Peyer's patch (tissue), 4 donors: ENCODE data around the gene SERPINA4. TPM values are rescaled to one million over a fixed set of nuclear protein-coding genes. Genes with fewer than 3 reads are reported as not detected.

Experiments
- DNase-seq, 3 donors: peaks; one replicate each; pipeline ENCODE4 v3.0.0-alpha.2; 2017 to 2019
- H3K27ac ChIP-seq, 4 donors: fragments of 200-600 bp; sonication (generic); one replicate each; pipeline ENCODE4 v1.5.1; 2016 to 2019
- H3K27me3 ChIP-seq, 2 donors: fragments of 200-600 bp; sonication (generic); one replicate each; pipeline ENCODE4 v1.5.1; 2019
- H3K36me3 ChIP-seq, 3 donors: fragments of 200-600 bp; sonication (generic); one replicate each; pipeline ENCODE4 v1.5.1; 2016 to 2019
- H3K4me1 ChIP-seq, 4 donors: fragments of 200-600 bp; sonication (generic); one replicate each; pipeline ENCODE4 v1.5.1; 2016 to 2019
- H3K4me3 ChIP-seq, 4 donors: fragments of 200-600 bp; sonication (generic); 1 replicate in 3 of 4; 2 replicates in 1 of 4; pipeline ENCODE4 v1.5.1; 2016 to 2019; ENCODE audit warnings: mild to moderate bottlenecking in 1 of 4
- H3K9me3 ChIP-seq, 4 donors: fragments of 200-600 bp; sonication (generic); one replicate each; pipeline ENCODE4 v1.5.1; 2016 to 2019; ENCODE audit warnings: mild to moderate bottlenecking in 1 of 4
- POLR2A ChIP-seq, 2 donors: fragments of 450-650 bp; IDR thresholded peaks; one replicate each; pipeline ENCODE4 v1.5.1; 2017; ENCODE audit warnings: antibody characterized with exemption in 2 of 2, mild to moderate bottlenecking in 2 of 2, moderate library complexity in 2 of 2
- total RNA-seq, 4 donors: library from RNA; depleted of rRNA; stranded (reverse); fragments of >200 nt; gene quantifications; one replicate each; pipeline ENCODE4 v1.1.0, GENCODE V29; 2016
- TF ChIP-seq, protein P1 (sequence below), 6 experiments: fragments of 450-650 bp in 4 of 6; fragments of 200-600 bp in 2 of 6; sonication (generic) in 1 of 6; IDR thresholded peaks; one replicate each; pipeline ENCODE4 v1.5.1; 2017 to 2019; ENCODE audit warnings: antibody characterized with exemption in 6 of 6, mild to moderate bottlenecking in 3 of 6, moderate library complexity in 1 of 6

The SERPINA4 gene
- total RNA-seq, 4 donors from 2014 or later: not detected

DNA sequence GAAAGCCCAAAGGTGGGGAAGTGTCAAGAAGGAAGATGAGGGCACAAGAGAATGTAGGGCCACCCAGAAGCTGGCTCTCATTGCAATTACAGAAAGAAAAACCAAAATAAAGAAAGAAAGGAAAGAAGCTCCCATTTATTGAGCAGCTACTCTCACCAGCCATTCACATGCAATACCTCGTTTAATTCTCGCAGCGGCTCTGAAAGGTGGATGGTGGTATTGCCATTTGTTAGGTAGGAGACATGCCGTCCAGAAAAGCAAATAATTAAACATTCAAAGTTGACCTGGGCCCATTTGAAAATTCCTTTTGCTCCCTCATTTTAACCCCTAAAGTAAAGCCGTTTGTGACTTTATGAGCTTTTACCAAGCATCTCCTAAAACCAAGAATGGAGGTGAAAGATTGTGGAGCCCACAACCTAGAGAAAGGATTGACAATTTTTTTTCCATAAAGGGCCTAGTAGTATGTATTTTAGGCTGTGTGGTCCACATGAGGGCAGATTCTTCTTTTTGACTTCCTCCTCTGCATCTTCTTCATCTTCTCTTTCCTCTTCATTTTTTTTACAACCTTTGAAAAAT is 56.2 kb downstream of the SERPINA4 start:
- no peak for TF ChIP-seq POLR2A (IDR thresholded peaks at IDR 0.05)
- TF ChIP-seq, protein P1, sequence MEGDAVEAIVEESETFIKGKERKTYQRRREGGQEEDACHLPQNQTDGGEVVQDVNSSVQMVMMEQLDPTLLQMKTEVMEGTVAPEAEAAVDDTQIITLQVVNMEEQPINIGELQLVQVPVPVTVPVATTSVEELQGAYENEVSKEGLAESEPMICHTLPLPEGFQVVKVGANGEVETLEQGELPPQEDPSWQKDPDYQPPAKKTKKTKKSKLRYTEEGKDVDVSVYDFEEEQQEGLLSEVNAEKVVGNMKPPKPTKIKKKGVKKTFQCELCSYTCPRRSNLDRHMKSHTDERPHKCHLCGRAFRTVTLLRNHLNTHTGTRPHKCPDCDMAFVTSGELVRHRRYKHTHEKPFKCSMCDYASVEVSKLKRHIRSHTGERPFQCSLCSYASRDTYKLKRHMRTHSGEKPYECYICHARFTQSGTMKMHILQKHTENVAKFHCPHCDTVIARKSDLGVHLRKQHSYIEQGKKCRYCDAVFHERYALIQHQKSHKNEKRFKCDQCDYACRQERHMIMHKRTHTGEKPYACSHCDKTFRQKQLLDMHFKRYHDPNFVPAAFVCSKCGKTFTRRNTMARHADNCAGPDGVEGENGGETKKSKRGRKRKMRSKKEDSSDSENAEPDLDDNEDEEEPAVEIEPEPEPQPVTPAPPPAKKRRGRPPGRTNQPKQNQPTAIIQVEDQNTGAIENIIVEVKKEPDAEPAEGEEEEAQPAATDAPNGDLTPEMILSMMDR (IDR thresholded peaks at IDR 0.05): no peak
- Histone ChIP-seq H3K4me3 (no peak overlapping the region), H3K9me3 (peaks cover 0 to 16% (median 0%) of the 10 kb centered on the region in 4 donors), H3K36me3 (no peaks in the 10 kb centered on the region), H3K27me3 (no peaks in the 10 kb centered on the region), H3K27ac (no peak overlapping the region), H3K4me1 (peaks cover 0 to 3% (median 0%) of the 10 kb centered on the region in 4 donors)
- DNase-seq: no peak

DNA sequence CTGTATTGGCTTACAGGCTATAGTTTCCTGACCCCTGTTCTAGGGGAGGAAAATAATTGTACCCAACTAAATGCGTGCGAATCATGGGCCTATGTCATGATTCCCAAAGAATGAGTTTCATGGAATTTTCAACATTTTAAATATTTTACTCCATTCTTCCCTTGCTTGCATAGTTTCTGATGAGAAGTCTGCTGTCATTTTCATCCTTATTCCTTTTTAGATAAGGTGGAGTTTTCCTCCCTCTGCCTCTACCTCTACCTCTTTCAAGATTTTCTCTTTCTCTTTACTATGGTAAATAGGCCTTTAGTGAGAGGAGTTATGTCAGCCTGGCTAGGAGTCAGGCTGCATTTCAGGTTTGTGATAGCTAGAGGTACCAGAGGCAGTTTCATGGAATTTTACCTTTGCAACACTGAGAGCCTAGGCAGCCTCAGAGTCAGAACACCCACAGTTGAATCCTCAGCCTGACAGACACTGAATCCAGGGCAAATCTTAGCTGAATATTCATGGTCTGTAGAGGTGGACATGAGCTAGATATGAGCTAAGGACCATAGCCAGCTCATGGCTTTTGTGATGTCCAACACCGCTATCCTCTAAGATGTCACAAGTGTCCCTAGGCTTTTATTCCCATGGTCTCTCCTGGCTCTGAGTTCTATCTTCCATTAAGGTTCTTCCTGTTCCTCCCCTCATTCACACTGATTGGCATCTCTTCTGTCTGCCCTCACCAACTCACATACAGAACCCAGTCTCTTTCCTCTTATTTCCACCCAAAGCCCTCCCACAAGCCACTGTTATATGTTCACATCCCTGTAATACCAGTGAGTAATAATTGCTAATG is 57.0 kb downstream of the SERPINA4 start:
- no peaks in the 10 kb centered on the region for H3K4me1 ChIP-seq
- no peaks in the 10 kb centered on the region for H3K27me3 ChIP-seq
- no peaks in the 10 kb centered on the region for H3K36me3 ChIP-seq
- no peak overlapping the region for H3K4me3 ChIP-seq
- peaks cover 0 to 16% (median 0%) of the 10 kb centered on the region in 4 donors for H3K9me3 ChIP-seq
- DNase-seq: no peak
- TF ChIP-seq, protein P1 (IDR thresholded peaks at IDR 0.05): no peak
- no peak for TF ChIP-seq POLR2A (IDR thresholded peaks at IDR 0.05)
- H3K27ac ChIP-seq: no peak overlapping the region

DNA sequence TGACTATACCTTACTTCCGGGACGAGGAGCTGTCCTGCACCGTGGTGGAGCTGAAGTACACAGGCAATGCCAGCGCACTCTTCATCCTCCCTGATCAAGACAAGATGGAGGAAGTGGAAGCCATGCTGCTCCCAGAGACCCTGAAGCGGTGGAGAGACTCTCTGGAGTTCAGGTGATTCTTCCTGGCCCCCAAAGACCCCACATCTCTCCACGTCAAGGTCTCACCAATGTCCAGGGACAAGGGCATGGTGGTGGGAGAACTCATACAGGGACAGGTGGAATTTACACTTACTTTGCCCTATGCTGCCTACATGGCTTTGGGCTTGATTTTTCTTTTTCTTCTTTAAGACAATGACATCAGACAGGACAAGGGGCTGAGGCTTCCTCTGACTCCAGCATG is 58.1 kb downstream of the SERPINA4 start:
- Histone ChIP-seq H3K9me3 (peaks cover 0 to 16% (median 0%) of the 10 kb centered on the region in 4 donors), H3K4me1 (no peaks in the 10 kb centered on the region), H3K4me3 (no peak overlapping the region), H3K27me3 (no peaks in the 10 kb centered on the region), H3K36me3 (no peaks in the 10 kb centered on the region), H3K27ac (no peak overlapping the region)
- TF ChIP-seq, protein P1 (IDR thresholded peaks at IDR 0.05): no peak
- TF ChIP-seq POLR2A (IDR thresholded peaks at IDR 0.05): no peak
- no peak for DNase-seq

Other genes with a start within 250 kb of the SERPINA4 start
- not detected for gene SERPINA6, start 238.1 kb upstream of the SERPINA4 start, total RNA-seq
- not detected for gene SERPINA2, start 194.7 kb upstream of the SERPINA4 start, total RNA-seq
- gene SERPINA1, start 172.8 kb upstream of the SERPINA4 start, total RNA-seq: 1,000 to 10,000 TPM in 1 of 4 donors, 100 to 1,000 TPM in 3; 102 to 1,757 (median 637) TPM
- 1 to 10 TPM in 1 of 4 donors, not detected in 3; 1.1 TPM for gene SERPINA11, start 108.6 kb upstream of the SERPINA4 start, total RNA-seq
- gene SERPINA9, start 85.2 kb upstream of the SERPINA4 start, total RNA-seq: under 1 TPM in 1 of 4 donors, not detected in 3; 0.80 TPM
- not detected for gene SERPINA12, start 52.0 kb upstream of the SERPINA4 start, total RNA-seq
- not detected for gene SERPINA5, start 20.0 kb downstream of the SERPINA4 start, total RNA-seq
- 10 to 100 TPM; 25.9 to 61.8 (median 34.5) TPM for gene SERPINA3, start 50.9 kb downstream of the SERPINA4 start, total RNA-seq
- not detected for gene GSC, start 208.7 kb downstream of the SERPINA4 start, total RNA-seq